Measurements from ENCODE around the gene AJUBA.
"Not testable (repeated sequence)": the region's sequence is repeated elsewhere in the genome, so short reads cannot be mapped to it uniquely, and the experiment has no call there.

Gene AJUBA
- 1.6 to 2.9 reads per million in 2 donors for total RNA-seq

DNA sequence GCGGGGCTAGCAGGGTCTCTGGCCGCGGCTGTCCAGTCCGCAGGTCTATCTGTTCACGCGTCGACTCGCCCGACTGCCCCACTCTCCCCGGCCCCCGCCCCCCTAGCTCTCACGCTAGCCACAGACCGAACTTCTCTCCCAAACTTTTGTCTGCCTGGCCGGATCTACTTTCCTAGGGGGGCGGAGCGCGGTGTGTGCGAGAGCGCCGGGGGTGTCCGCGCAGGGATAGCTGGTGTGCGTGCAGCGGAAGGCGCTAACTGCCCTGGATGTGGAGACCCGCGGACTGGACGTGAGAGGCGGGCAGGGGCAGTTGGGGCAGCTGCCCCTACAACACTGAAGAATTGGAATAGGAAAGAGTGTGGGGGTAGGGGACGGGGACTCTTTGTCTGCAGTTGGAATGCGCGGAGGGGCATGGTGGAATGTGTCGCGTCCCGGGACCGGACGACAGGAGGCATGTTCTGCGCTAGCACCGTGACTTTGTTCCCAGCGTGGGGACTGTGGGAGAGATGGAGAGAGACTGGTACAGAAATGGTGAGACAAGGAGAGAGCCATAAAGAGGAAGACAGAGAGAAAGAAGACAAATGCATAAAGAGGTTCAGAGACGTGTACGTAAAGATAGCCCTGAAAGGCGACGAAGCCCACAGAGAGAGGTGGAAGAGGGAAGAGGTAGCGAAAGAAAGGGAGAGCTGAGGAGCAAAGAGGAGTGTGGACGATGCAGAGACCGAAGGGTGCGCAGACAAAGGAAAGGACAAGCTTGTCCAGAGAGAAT is at the start of gene AJUBA:
Gene AJUBA (minus strand): TSS at position 75 of the 769 bp plus-strand sequence. CDS start 285 bp downstream, outside the sequence.
- DNase-seq = peak; percentile 32 to 89 (median 59)

DNA sequence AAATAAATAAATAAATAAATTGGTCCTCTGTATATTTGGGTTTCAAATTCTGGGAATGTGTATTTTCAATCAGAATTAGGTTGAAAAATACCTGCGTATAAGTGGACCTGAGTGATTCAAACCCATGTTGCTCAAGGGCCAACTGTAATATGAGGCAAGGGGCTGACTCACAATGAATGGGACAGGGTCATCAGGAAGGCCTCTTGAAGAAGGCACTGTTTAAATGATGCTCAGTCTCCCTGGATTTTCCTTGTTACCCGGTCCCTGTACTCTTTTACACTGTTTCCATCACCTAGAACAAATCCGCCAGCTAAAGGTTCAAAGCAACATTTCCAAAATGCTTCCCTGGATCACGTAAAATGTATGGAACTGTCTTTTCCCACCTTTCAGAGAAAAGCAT is 48.6 kb upstream of the AJUBA start:
- DNase-seq = no peak

DNA sequence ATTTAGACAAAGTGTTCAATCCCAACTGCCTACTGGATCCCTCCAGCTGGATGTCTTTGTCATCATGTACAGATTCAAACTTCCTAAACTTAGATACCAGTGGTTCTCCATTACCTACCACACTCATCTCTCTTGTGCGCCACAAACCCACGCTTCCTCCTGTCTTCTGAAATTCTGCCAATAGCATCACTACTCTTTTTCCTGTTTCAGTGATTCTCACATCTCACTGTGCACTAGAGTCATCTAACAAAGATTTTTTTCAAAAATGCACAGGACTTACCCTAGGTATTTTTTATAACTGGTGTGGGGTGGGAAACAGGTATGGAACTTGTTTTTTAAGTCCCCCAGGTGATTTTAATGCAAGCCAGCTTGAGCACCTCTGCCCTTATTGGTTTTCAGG is 46.4 kb upstream of the AJUBA start:
- DNase-seq = peak in 1 of 5 experiments; percentile 68

DNA sequence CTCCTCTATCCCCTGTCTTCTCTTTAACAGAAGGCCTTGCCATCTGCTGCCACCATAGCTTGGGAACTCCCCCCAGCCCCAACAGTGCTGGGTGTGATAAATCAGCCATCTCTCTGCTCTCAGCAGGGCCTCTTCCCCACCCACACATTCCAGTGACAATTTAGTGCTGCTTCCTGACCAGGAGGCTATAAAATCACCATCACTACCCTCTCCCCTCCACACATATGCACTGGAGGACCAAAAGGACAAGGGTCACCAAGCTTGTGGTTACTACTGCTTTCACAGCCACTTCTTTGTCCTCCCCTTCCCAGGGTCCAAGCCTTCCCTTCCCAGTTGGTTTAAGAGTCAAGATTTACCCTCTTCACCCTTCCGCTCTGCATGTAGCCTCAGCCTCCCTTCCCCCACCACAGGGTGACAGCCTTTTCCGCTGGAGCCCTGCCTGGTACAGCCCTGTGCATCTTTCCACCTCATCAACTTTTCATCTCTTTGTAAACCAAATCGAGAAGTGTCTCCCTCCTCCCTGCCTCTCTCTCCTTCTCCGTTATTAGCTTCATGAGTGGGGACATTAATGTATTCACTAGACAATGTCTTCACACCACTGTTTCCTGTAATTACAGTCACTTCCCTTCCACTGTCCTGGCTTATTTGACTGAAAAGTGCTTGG is 42.9 kb upstream of the AJUBA start:
- DNase-seq = no peak

DNA sequence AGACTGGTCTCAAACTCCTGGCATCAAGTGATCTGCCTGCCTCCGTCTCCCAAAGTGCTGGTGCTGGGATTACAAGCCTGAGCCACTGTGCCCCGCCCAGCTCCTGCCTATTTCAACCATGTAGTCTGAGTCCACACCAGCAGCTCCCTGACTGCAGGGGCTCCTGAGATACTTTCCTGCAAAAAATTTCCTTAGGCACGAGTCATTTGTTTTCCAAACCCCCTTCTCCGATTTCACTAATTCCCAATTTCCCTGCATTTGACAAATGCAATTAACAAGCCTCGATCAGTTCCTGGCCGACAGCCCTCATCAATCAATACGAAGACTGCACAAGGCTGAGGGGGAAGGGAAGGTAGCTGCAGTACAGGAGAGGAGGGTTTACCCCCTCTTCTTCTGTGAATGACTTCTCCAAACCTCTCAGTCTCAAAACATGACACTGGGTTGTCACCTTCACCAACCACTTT is 42.3 kb upstream of the AJUBA start:
- no peak for DNase-seq

DNA sequence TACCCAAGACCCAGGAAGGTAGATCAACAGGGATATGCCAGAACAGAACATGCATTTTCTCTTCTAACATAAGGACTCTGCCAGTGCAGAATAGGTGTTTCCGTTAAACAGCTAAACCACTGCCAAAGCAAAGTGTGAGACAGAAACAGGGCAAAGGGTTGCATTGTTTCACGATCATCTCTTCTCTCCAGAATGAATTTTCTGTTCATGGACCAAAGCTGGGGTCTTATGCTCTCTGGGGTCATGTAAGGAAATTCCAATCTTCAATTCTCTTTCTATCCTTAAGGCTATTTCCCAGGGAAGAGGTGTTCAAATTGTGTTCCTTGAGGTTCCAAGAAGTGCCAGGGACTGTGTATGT is 41.4 kb upstream of the AJUBA start:
- no peak for DNase-seq

DNA sequence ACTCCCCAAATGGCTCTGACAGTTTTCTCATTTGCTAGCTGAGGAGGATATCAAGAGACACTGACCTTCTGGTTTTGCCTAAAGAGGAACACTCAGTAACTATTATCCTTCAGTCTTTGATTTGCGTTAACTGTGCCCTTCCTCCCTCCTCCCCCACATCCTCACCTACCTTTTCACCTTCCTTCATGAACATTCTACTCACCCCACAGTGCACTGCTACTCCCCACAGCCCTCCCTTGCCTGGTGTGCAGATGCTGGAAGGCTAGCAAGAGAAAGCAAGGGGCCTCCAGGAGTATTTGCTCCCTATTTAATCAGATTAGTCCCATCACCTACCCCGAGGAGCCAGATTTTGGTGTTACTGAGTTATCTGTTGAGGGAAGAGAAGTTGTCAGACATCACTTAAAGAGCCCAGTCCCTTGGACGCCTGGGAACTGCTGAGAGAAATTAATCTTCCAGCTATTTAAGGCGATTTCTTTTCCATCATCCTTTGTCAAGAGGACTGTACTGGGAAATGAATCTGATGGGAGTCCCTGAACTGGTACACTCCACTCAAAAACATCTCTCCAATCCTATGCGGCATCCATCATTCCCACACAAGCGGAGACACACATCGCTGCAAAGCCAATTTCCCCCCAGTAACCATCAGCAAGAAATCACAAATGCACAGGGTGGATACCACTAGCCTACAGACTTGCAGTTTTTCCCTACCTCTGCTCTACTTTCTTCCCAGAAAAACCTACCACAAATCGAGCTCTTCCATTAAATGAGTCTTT is 40.9 kb upstream of the AJUBA start:
- no peak for DNase-seq

DNA sequence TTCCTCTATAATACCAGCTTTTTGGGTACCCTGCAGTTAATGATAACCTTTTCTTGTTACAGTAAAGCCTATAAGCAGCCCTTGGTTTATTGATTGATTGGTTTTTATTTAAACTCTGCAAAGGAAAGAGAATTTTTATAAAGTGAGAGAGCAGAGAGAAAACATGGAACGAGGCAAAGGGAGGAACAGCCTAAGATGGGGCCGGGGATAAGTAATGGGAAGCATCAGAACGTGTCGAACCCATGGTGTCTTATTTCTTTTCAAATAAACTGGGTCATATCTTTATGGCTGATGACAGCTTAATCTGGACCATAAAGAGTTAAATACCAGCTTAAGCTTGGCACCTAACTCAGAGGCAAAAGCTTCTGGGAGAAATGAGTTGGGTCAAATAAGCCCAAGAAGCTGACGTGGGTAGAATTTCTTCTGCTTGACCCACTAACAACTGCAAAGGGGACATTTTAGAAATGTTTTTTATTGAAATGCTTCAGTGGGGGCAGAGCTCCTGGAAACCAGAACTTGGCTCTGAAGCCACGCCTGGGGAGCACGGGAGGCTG is 39.6 kb upstream of the AJUBA start:
- DNase-seq = no peak

DNA sequence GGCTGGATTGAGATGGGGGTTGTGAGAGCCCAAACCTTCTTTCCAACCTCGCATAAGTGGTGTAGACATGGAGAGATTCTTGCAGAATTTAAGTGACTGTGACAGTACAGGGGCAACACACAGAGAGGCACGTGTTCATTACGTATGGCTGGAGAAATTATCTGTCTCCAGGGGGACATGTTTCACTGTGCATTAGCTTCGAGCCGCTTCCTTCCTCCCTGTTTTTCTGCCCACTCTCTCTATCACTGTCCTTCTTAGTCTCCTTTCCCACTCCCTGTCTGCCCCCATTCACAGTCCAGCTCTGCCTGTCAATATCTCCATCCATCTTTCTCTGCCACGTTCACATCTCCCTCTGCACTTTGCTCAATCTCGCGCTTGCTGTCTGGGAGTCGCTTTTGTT is 39.1 kb upstream of the AJUBA start:
- DNase-seq = no peak

DNA sequence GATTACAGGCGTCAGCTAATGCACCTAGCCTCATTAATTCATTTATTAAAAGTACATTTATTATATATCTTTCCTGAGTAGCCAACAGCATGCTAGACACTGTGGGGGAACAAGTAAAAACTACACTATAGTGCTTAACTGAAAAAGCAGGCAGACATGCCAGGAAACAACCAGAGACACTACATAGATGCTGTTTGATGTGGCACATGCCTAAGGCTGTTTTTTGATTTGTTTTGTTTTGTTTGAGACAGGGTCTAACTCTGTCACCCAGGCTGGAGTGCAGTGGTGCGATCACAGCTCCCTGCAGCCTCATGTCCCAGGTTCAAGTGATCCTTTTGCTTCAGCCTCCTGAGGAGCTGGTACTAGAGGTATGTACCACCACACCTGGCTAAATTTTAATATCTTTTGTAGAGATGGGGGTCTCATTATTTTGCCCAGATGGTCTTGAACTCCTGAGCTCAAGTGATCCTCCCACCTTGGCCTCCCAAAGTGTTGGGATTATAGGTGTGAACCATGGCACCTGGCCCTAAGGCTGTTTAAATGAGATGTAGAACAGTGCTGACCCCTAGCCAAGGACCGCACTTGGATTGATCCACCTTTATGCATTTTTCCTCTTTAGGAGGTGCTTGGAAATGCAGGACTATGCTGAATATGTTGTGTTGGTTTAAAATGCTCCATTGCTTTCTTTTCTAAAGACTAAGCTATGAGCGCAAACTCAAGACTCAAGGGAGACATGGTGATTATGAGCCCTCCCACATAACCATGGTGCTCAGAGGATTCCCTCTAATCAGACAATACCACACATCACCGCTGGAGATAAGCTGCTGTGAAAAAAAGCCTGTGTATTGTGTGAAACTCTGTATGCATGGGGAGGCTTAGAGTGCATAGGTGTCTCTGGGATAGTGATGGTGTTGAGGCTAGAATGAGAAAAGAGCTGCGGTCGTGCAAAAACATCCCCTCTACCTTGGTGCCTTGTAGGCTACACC is 38.1 kb upstream of the AJUBA start:
- peak in 1 of 5 experiments; percentile 9 for DNase-seq

DNA sequence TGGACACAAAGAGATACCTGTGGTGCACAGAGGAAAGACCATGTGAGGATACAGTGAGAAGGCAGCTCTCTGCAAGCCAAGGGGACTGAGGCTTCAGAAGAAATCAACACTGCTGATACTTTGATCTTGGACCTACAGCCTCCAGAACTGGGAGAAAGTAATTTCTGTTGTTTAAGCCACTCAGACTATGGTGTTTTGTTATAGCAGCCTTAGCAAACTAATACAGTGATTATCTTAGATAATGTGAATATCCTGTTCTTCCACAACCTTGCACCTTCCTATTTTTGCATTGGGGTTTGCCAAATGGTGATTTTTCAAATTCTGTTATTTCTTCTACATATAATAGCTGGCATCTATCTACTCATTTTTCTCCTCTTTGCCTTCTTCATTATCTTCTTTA is 35.8 kb upstream of the AJUBA start:
- DNase-seq = no peak

DNA sequence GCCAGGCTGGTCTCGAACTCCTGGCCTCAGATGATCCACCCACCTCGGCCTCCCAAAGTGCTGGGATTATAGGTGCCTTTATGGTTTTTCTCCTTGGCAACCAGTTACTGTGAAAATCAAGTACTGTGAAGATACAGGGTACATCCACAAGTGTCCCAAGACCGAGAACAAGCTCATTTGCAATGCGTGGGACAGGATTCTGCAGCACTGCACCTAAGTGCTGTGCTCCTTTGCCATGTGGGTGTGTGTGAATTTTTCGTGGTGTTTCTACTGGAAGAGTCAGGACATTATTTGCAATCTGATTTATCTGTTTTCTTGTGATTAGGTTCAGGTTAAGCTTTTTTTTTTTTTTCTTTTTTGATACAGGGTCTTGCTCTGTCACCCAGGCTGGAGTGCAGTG is 34.7 kb upstream of the AJUBA start:
- no peak for DNase-seq

DNA sequence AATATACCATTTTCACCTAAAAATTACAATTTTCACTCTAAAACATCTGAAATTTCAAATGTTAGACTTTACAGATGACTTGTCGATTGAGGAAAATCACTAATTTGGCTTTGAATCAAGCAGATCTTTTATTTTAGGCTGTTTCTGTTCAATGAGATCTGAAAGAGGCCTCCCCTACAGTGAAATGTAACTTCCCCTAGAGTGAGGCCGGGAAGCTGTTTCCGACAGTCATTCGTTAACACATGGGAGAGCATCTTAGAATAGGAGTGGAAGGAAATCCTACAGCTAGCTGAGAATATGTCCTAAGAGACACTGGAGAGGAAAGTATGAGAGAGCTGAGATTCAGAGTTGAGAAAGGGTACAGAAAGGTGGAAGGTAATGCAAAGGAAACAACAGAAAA is 33.3 kb upstream of the AJUBA start:
- no peak for DNase-seq

DNA sequence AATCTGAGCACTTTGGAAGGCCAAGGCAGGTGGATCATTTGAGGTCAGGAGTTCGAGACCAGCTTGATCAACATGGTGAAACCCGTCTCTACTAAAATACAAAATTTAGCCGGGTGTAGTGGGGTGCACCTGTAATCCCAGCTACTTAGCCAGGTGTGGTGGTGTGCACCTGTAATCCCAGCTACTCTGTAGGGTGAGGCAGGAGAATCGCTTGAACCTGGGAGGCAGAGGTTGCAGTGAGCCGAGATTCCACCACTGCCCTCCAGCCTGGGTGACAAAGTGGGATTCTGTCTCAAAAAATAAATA is 31.4 kb upstream of the AJUBA start:
- DNase-seq = not testable (repeated sequence)

DNA sequence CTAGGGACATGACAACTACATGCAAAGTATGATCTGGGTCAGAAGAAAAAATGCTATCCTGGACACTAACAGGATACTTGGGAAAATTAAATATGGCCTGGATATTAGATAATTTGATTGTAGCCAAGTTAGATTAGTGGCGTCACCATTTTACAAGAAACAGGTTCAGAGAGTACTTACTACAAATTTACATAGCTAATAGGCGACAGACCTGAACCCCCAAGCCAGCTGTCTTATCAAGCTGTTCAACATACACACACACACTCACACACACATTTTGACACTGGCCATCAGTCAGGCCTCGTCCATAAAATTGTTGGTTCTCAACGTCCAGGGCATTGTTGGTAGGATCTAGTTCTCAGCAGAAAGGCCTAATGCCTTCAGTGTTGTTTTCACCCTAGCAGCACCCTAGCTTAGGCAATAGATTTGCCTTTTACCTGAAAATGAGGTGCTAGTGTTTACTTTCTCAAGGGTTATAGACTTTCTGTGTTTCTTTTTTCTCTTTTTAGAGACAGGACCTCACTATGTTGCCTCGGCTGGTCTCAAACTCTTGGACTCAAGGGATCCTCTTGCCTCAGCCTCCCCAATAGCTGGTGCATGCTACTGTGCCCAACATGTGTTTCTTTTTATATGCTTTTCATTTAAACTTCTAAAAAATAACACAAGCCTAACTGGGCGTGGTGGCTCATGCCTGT is 30.9 kb upstream of the AJUBA start:
- DNase-seq = no peak

DNA sequence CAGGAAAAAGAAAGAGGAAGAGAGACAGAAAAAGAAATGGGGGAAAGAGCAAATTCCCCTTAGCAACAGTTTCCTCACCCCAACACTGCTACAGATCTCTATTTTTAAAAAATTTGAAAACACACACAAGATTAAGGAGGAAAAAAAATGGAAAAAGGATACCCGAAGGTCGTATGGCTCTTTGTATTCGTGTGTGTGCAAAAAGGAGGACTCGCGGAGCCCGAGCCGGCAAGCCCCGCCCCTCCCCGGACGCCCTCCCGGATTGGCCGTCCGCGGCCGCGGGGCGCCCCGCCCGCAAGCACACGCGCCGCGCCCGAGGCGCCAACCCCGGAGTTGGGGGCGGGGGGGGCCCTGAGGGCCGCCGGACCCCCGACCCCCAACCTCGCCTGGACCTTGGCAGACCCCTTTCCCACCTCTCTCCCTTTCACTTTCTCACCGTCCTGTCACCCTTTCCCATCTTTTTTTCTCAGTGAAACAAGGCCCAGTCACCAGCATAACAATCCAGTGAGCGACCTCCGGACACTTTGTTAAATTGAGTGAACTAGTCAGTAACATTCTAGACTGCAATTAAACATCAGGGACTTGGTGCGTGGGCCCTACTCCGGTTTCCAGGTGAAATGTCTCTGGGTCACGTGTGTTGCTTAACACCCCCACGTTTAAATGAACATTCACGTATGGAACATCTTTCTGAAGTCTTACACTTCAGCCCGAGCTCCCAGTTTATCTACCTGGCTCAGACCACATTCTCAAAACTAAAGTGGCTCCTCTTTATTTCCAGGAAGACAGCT is 27.8 kb upstream of the AJUBA start, which contains the start of gene C14orf93:
Gene C14orf93 (minus strand): TSS at position 205 of the 788 bp plus-strand sequence. CDS start 11,120 bp downstream, outside the sequence.
- peak; percentile 53 to 89 (median 70) for DNase-seq

DNA sequence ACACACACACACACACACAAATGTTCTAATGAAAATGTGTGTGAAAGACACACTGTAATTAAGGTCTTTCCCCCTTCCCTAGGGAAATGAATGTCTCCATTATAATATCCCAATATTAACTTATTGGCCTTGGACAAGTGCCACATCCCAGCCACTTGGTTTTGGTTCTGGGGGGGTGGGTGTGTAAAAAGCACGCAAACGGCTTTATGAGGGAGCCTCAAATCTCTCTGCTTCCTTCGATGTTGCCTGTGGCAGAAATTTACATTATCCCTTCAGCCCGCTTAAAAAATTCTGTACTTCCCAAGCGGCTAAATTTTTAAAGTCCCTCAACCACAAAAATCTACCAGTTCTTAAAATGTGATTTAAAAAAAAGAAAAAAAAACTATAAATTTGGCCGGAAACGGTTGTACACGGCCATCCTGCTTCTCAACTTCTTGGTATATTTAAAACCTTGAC is 27.2 kb upstream of the AJUBA start:
- peak in 1 of 5 experiments; percentile 8 for DNase-seq

DNA sequence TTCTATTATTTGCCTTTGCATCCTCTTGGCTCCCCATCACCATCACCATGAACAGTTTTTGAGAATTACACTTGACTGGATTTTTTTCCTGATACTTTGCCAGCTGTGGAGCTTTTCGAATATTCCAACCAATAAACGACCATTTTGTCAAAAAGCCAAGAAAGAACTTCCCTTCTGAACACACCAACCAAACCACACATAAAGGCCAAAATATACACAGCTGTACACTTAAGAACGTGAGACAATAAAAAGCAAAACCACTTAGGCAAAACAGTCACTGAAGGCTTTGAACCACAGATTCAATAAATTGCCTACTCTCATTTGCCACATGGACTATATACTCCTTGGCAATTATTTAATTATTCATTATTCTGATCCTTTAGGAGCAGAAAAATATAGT is 26.5 kb upstream of the AJUBA start:
- DNase-seq = peak in 1 of 5 experiments; percentile 40

DNA sequence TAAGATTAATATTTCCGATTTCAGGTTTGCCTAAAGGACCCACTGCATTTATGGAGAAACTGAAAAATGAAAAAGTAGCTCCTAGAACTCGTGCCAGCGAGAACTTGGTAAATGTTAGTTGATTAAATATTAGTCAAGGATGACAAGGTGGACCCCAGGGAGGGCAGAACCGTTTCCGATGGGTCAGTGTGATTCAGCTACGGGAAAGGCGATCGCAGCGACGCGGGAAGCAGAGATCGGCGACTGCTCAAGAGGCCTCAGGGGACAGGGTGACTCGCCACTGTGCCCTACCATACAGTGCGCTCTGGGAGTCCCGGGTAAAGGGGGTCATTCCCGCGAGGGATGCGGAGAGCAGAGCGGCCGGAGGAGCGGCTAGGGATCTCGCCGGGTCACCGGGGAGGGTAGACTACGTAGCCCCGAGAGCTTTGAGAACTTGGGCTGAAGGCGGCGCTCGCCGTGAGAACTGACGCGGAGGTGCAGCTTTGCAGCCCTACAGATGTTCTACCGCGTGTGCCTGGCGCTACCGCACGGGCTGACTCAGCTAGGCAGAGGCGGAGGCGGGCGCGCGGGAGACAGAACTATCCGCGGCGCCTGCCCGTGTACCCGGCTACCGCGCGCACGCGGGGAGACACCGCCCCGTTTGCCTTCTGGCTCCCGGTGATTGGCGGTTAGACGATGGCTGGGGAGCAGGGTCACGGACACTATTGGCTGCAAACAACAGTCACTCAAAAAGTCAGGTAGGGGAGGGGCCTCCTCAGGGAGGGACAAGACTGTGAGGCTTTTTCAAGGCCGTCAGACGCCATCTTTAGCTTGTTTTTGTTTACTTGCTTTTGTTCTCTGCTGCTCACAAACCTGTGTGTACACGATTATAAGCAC is 24.4 kb upstream of the AJUBA start:
- peak; percentile 91 to 99 (median 95) for DNase-seq
